Erythroblast (primary cell): ENCODE data around the gene ANO6.

Source experiments
- GATA1 ChIP-seq: IDR thresholded peaks from 2 replicates; pipeline ENCODE4 v1.6.1; 2011; ENCODE audit warnings: low read depth, mild to moderate bottlenecking, control low read depth, low read length, moderate library complexity
- POLR2A ChIP-seq: IDR thresholded peaks from 2 replicates; pipeline ENCODE4 v1.6.1; 2011; ENCODE audit warnings: mild to moderate bottlenecking, low read length

DNA sequence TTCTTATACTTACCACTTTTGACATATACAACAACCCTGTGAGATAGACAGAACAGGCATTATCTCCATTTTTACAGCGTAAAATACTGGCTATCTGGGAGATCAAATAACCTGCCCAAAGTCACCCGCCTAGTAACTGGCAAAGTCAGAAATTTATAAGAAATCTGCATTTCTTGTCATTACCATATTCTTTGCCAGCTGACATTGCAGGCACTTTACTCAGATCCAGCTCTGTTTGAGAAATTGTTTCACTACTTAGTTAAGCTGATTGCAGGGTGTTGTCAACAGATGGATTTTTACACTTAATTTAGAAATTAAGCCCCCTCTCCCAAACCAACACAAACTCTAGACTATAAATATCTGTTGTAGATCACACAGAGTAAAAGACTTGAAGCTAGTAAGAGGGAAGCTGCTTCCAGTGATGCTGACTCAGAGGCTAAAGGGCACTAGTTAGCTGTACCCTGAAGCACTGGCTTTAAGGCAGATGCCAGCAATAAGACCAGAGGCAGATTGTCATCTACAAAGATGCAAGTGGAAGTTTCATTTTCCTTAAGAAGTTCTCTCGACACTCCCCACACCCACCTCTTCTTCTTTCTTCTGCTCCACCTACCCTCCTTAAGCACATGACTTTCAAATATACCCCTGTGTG is 153.1 kb downstream of the ANO6 start:
- TF ChIP-seq POLR2A (no peak), GATA1 (no peak)
